ENCODE results near the gene SCAF4.

GRCh38 chr21:31731857-31732596 is at the start of gene SCAF4:
- TF ChIP-seq CTCF (IDR thresholded peaks at IDR 0.05; ENCODE audit: low read depth, low read length) = no peak
- no peak for TF ChIP-seq EZH2phosphoT487 (IDR thresholded peaks at IDR 0.05; ENCODE audit: low read depth)

Data from OCI-LY3 (cell line).